LNCaP clone FGC (cell line): Measurements from ENCODE around the gene TTC31.

ENCODE experiments used
- DNase-seq: peaks from one replicate; pipeline ENCODE4 v3.0.0-alpha.2; 2011; ENCODE audit warnings: low read depth
- H3K4me3 ChIP-seq: 2 replicates; pipeline ENCODE4 v1.5.1; 2011; ENCODE audit warnings: mild to moderate bottlenecking, low read depth, low read length, control low read depth
- CTCF ChIP-seq: IDR thresholded peaks from 2 replicates; pipeline ENCODE4 v1.5.1; 2012; ENCODE audit warnings: mild to moderate bottlenecking; ENCODE audit not compliant: control insufficient read depth, insufficient read depth; ENCODE audit errors: extremely low read depth

The TTC31 gene

GRCh38 chr2:74533464-74533863 lies 50.6 kb downstream of the TTC31 start:
- no peak for DNase-seq
- no peak overlapping the region for H3K4me3 ChIP-seq
- TF ChIP-seq CTCF = no peak

- DNase-seq = no peak
- no peak overlapping the region for H3K4me3 ChIP-seq
- no peak for TF ChIP-seq CTCF
Measured at GRCh38 chr2:74534411-74534810, 51.5 kb downstream of the TTC31 start.

GRCh38 chr2:74535440-74535965 lies 52.6 kb downstream of the TTC31 start:
- no peak for TF ChIP-seq CTCF
- H3K4me3 ChIP-seq = no peak overlapping the region
- DNase-seq = no peak

- no peak for DNase-seq
- TF ChIP-seq CTCF = no peak
- H3K4me3 ChIP-seq = no peak overlapping the region
Measured at GRCh38 chr2:74536166-74536950, 53.5 kb downstream of the TTC31 start.

- no peak for DNase-seq
- H3K4me3 ChIP-seq = no peak overlapping the region
- TF ChIP-seq CTCF = no peak
Measured at GRCh38 chr2:74537140-74537539, 54.3 kb downstream of the TTC31 start.

GRCh38 chr2:74538881-74539339 lies 56.0 kb downstream of the TTC31 start:
- no peak for DNase-seq
- no peak overlapping the region for H3K4me3 ChIP-seq
- no peak for TF ChIP-seq CTCF
